Measurements from ENCODE around the gene RAVER2.

- TF ChIP-seq CTCF (IDR thresholded peaks at IDR 0.05) (peak; percentile 77 to 91 (median 84)), POLR2AphosphoS5 (IDR thresholded peaks at IDR 0.05) (peak; percentile 65), POLR2A (IDR thresholded peaks at IDR 0.05) (no peak), EP300 (IDR thresholded peaks at IDR 0.05) (no peak)
Observed at GRCh38 chr1:64823691-64824476, 79.0 kb downstream of the RAVER2 start.

All from gastroesophageal sphincter (tissue), 3 donors.